ENCODE results near the gene RHBDL1. TPM values are rescaled to one million over a fixed set of nuclear protein-coding genes. Genes with fewer than 3 reads are reported as not detected.

RHBDL1 gene
- total RNA-seq, 2 donors from 2014 or later, result 0.67 to 1.3 TPM

- H3K36me3 ChIP-seq, result peaks cover 44% of the 10 kb centered on the region
- no peak for TF ChIP-seq CTCF (IDR thresholded peaks at IDR 0.05)
Measured at GRCh38 chr16:672851-673250, 2.6 kb upstream of the RHBDL1 start.

GRCh38 chr16:673399-673991, 2.0 kb upstream of the RHBDL1 start:
- peaks cover 0 to 35% of the 10 kb centered on the region in 2 donors for H3K4me1 ChIP-seq
- TF ChIP-seq CTCF (IDR thresholded peaks at IDR 0.05), result no peak
- DNase-seq (ENCODE audit: low spot score), result no peak
- no peaks in the 10 kb centered on the region for H3K27me3 ChIP-seq
- H3K9me3 ChIP-seq, result no peaks in the 10 kb centered on the region
- H3K36me3 ChIP-seq, result peaks cover 44% of the 10 kb centered on the region
- H3K4me3 ChIP-seq, result no peak overlapping the region
- no peak overlapping the region for H3K27ac ChIP-seq

More at GRCh38 chr16:672851-673250, 2.6 kb upstream of the RHBDL1 start:
- no peaks in the 10 kb centered on the region for H3K9me3 ChIP-seq
- no peak for DNase-seq (ENCODE audit: low spot score)
- no peak overlapping the region for H3K4me3 ChIP-seq
- peaks cover 0 to 39% of the 10 kb centered on the region in 2 donors for H3K4me1 ChIP-seq
- H3K27me3 ChIP-seq, result no peaks in the 10 kb centered on the region
- H3K27ac ChIP-seq, result no peak overlapping the region

GRCh38 chr16:674214-674881, 1.1 kb upstream of the RHBDL1 start:
- peak overlapping the region; percentile 23 to 47 for H3K27ac ChIP-seq
- H3K4me3 ChIP-seq, result no peak overlapping the region
- DNase-seq (ENCODE audit: low spot score), result no peak
- H3K4me1 ChIP-seq, result peaks cover 0 to 31% of the 10 kb centered on the region in 2 donors
- no peak for TF ChIP-seq CTCF (IDR thresholded peaks at IDR 0.05)
- no peaks in the 10 kb centered on the region for H3K27me3 ChIP-seq
- H3K9me3 ChIP-seq, result no peaks in the 10 kb centered on the region
- peaks cover 44% of the 10 kb centered on the region for H3K36me3 ChIP-seq

- TF ChIP-seq CTCF (IDR thresholded peaks at IDR 0.05), result no peak
- DNase-seq (ENCODE audit: low spot score), result no peak
- Histone ChIP-seq H3K4me3 (peak overlapping the region; percentile 32 to 50), H3K27ac (peak overlapping the region in 1 of 2 donors; percentile 53), H3K27me3 (no peaks in the 10 kb centered on the region), H3K9me3 (no peaks in the 10 kb centered on the region), H3K36me3 (peaks cover 27% of the 10 kb centered on the region), H3K4me1 (peaks cover 0 to 35% of the 10 kb centered on the region in 2 donors)
Measured at GRCh38 chr16:675884-676564, 553 bp downstream of the RHBDL1 start.

GRCh38 chr16:676565-676902, 1.1 kb downstream of the RHBDL1 start:
- DNase-seq (ENCODE audit: low spot score), result no peak
- H3K27ac ChIP-seq, result no peak overlapping the region
- H3K27me3 ChIP-seq, result no peaks in the 10 kb centered on the region
- H3K9me3 ChIP-seq, result no peaks in the 10 kb centered on the region
- no peak for TF ChIP-seq CTCF (IDR thresholded peaks at IDR 0.05)
- peaks cover 0 to 40% of the 10 kb centered on the region in 2 donors for H3K4me1 ChIP-seq
- no peak overlapping the region for H3K4me3 ChIP-seq
- peaks cover 25% of the 10 kb centered on the region for H3K36me3 ChIP-seq

Measured in right atrium auricular region (tissue), 2 donors.